Measurements from ENCODE around the gene SHH.

DNA sequence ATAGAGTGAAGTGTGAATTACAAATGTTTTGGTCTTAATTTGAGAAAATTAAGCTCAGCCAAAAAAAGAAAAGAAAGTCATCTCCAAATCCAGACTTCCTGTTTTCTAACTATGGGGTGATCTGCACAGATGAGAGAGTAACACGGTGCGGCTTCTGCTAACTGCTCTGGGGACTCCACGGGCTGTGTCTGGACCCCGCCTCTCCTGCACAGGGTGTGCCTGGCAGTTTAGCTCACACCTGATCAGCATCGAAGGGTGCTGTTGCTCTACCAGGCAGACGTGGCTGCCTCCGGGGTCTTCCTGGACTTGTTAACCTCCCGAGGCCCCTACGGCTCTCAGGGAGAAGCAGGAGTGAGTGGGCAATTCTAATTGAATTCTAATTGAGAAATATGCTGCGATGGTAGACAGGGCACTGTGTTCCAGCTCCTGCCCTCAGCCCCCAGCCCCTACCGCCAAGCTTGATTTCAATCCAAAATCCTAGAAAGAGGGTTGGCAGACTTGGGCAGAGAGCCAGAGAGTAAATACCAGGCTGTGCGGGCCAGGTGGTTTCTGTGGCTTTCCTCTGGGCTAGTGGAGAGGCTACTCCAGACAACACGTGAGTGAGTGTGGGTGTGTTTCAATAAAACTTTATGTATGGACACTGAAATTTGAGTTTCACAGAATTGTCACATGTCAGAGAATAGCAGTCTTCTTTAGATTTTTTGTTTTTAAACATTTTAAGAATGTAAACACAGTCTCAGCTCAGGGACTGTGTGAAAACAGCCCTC, 13.4 kb downstream of the SHH start:
- TF ChIP-seq, protein P1, sequence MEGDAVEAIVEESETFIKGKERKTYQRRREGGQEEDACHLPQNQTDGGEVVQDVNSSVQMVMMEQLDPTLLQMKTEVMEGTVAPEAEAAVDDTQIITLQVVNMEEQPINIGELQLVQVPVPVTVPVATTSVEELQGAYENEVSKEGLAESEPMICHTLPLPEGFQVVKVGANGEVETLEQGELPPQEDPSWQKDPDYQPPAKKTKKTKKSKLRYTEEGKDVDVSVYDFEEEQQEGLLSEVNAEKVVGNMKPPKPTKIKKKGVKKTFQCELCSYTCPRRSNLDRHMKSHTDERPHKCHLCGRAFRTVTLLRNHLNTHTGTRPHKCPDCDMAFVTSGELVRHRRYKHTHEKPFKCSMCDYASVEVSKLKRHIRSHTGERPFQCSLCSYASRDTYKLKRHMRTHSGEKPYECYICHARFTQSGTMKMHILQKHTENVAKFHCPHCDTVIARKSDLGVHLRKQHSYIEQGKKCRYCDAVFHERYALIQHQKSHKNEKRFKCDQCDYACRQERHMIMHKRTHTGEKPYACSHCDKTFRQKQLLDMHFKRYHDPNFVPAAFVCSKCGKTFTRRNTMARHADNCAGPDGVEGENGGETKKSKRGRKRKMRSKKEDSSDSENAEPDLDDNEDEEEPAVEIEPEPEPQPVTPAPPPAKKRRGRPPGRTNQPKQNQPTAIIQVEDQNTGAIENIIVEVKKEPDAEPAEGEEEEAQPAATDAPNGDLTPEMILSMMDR (IDR thresholded peaks at IDR 0.05): no peak
- TF ChIP-seq POLR2AphosphoS5 (IDR thresholded peaks at IDR 0.05; ENCODE audit: low read depth, low read length) (no peak), TCF7L2 (IDR thresholded peaks at IDR 0.05; ENCODE audit: low read depth, low read length) (no peak)
- TF ChIP-seq, protein P2, sequence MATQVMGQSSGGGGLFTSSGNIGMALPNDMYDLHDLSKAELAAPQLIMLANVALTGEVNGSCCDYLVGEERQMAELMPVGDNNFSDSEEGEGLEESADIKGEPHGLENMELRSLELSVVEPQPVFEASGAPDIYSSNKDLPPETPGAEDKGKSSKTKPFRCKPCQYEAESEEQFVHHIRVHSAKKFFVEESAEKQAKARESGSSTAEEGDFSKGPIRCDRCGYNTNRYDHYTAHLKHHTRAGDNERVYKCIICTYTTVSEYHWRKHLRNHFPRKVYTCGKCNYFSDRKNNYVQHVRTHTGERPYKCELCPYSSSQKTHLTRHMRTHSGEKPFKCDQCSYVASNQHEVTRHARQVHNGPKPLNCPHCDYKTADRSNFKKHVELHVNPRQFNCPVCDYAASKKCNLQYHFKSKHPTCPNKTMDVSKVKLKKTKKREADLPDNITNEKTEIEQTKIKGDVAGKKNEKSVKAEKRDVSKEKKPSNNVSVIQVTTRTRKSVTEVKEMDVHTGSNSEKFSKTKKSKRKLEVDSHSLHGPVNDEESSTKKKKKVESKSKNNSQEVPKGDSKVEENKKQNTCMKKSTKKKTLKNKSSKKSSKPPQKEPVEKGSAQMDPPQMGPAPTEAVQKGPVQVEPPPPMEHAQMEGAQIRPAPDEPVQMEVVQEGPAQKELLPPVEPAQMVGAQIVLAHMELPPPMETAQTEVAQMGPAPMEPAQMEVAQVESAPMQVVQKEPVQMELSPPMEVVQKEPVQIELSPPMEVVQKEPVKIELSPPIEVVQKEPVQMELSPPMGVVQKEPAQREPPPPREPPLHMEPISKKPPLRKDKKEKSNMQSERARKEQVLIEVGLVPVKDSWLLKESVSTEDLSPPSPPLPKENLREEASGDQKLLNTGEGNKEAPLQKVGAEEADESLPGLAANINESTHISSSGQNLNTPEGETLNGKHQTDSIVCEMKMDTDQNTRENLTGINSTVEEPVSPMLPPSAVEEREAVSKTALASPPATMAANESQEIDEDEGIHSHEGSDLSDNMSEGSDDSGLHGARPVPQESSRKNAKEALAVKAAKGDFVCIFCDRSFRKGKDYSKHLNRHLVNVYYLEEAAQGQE (IDR thresholded peaks at IDR 0.05; ENCODE audit: insufficient read depth in 1 of 2, low read depth in 2 of 2, low read length in 1 of 2): no peak

Data from Panc1 (cell line).